BE2C (cell line): ENCODE results near the gene CFAP298.

ENCODE experiments used
- DNase-seq: peaks from one replicate; pipeline ENCODE4 v3.0.0-alpha.2; 2020
- H3K27me3 ChIP-seq: fragments of 250-450 bp; sonication (Bioruptor Pico); 2 replicates; pipeline ENCODE4 v1.5.1; 2020; ENCODE audit warnings: mild to moderate bottlenecking
- H3K36me3 ChIP-seq: fragments of 250-450 bp; sonication (Bioruptor Pico); 2 replicates; pipeline ENCODE4 v1.5.1; 2020; ENCODE audit warnings: mild to moderate bottlenecking
- H3K4me1 ChIP-seq: fragments of 250-450 bp; sonication (Bioruptor Pico); 2 replicates; pipeline ENCODE4 v1.5.1; 2020
- H3K4me3 ChIP-seq: 2 replicates; pipeline ENCODE4 v1.5.1; 2011; ENCODE audit warnings: low read depth, low read length
- H3K9me3 ChIP-seq: fragments of 250-450 bp; sonication (Bioruptor Pico); 2 replicates; pipeline ENCODE4 v1.5.1; 2020
- TF ChIP-seq, protein P1 (sequence below): IDR thresholded peaks from 2 replicates; pipeline ENCODE4 v1.5.1; 2012; ENCODE audit warnings: mild to moderate bottlenecking, low read depth, low read length

CFAP298 gene

DNA sequence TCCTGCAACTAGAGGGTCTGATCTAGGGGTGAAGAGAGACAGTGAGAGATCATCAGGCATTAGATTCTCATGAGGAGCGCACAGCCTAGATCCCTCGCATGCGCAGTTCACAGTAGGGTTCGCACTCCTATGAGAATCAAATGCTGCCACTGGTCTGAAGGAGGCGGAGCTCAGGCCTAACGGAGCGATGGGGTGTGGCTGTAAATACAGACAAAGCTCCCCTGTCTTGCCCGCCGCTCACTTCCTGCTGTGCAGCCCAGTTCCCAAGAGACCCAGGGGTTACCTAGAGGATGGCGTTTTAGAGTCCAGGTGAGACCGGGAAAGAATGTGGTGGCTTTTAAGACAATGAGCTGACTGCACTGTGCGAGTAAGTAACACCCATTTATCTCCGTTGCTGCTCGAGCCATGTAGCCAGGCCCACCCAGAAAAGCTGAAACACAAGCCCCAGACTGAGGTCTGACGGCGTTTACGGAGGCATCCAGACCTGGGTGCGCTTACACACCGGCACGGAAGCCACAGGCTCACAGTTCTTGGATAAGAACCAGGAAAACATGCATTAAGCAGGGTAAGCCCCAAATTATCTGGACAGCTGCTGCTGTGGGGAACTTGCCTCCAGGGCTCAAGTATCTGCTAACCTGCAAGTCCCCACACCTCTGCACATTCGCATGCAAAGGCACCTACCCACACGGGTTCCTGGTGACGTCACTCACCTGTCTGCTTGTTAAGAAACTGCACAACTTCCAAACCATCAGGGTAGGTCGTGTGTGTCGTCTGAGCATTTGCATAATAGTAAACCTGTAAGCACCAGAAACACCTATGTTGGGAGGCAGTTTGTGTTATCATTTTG is 39.4 kb downstream of the CFAP298 start:
- Histone ChIP-seq H3K27me3 (peaks cover 30% of the 10 kb centered on the region), H3K36me3 (no peaks in the 10 kb centered on the region), H3K4me1 (peaks cover 3% of the 10 kb centered on the region; the same call in 1 of the 2 replicates), H3K9me3 (no peaks in the 10 kb centered on the region), H3K4me3 (0 out of 2 replicates have a peak overlapping the region, but pooled peaks have one; percentile 6)
- peak; percentile 37 for DNase-seq
- TF ChIP-seq, protein P1, sequence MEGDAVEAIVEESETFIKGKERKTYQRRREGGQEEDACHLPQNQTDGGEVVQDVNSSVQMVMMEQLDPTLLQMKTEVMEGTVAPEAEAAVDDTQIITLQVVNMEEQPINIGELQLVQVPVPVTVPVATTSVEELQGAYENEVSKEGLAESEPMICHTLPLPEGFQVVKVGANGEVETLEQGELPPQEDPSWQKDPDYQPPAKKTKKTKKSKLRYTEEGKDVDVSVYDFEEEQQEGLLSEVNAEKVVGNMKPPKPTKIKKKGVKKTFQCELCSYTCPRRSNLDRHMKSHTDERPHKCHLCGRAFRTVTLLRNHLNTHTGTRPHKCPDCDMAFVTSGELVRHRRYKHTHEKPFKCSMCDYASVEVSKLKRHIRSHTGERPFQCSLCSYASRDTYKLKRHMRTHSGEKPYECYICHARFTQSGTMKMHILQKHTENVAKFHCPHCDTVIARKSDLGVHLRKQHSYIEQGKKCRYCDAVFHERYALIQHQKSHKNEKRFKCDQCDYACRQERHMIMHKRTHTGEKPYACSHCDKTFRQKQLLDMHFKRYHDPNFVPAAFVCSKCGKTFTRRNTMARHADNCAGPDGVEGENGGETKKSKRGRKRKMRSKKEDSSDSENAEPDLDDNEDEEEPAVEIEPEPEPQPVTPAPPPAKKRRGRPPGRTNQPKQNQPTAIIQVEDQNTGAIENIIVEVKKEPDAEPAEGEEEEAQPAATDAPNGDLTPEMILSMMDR: no peak

DNA sequence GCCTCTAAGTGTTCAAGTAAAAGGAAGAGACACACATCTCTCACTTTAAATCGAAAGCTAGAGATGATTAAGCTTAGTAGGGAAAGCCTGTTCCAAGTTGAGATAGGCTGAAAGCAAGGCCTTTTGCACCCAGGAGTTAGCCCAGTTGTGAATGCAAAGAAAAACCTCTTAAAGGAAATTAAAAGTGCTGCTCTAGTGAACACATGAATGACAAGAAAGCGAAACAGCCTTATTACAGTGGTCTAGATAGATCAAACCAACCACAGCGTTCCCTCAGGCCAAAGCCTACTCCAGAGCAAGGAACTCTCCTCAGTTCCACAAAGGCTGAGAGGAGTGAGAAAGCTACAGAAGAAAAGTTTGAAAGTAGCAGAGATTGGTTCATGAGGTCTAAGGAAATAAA is 41.7 kb downstream of the CFAP298 start:
- Histone ChIP-seq H3K9me3 (no peaks in the 10 kb centered on the region), H3K36me3 (no peaks in the 10 kb centered on the region), H3K27me3 (peaks cover 28% of the 10 kb centered on the region), H3K4me3 (no peak overlapping the region), H3K4me1 (peaks cover 3% of the 10 kb centered on the region; the same call in 1 of the 2 replicates)
- no peak for DNase-seq
- TF ChIP-seq, protein P1: no peak

DNA sequence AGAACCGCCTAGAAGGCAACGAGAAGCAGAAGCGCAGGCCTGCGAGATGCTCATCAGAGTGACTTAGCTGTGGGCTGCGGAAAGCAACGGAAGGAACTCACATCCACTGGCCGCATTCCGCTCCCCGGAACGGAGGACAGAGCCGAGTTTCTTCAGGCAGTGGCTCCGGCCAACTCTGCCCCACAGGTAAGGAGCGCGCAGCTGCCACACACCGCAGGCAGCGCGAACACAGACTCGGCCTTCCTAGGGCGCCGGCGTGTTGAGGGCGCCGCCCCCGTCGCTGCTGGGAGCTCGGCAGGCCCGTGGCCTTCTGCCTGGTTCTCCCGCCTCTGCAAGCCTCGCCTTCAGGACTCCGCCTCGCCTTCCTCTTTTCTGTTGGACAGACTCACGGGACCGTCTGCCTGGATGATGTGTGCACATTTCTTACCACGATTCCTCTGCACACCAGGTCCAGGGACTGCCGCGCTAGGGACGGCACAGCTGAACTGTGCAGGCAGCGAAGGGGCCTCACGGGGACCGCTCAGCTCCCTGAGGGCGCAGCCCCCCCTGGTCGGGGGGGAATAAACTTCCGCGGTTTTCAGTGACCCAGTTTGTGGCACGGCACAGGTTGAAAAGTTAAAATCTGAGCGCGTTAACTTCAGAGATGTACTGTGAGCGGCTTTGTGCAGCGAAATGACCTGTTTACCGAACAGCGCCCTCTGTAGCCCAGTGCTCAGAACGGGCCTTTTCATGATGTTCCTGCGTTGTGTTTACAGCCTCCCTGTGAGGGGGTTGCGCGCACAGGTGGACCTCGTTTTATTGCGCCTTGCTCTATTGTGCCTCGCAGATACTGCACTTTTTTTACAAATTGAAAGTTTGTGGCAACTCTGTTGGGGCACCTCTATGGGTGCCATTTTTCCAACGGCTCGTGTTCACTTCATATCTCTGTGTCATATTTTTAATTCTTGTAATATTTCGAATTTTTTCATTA is 42.6 kb downstream of the CFAP298 start:
- H3K4me1 ChIP-seq: peaks cover 3% of the 10 kb centered on the region; the same call in 1 of the 2 replicates
- H3K27me3 ChIP-seq: peaks cover 21% of the 10 kb centered on the region
- TF ChIP-seq, protein P1: peak; percentile 91
- H3K36me3 ChIP-seq: no peaks in the 10 kb centered on the region
- H3K9me3 ChIP-seq: no peaks in the 10 kb centered on the region
- H3K4me3 ChIP-seq: peak overlapping the region; percentile 88
- peak; percentile 77 for DNase-seq

GRCh38 chr21:32567626-32568025 is 44.6 kb downstream of the CFAP298 start:
- DNase-seq: no peak
- H3K36me3 ChIP-seq: no peaks in the 10 kb centered on the region
- H3K4me1 ChIP-seq: peaks cover 3% of the 10 kb centered on the region; the same call in 1 of the 2 replicates
- TF ChIP-seq, protein P1: no peak
- H3K4me3 ChIP-seq: no peak overlapping the region
- H3K27me3 ChIP-seq: peaks cover 2% of the 10 kb centered on the region
- no peaks in the 10 kb centered on the region for H3K9me3 ChIP-seq

- peaks cover 3% of the 10 kb centered on the region; the same call in 1 of the 2 replicates for H3K4me1 ChIP-seq
- TF ChIP-seq, protein P1: no peak
- H3K4me3 ChIP-seq: no peak overlapping the region
- H3K9me3 ChIP-seq: no peaks in the 10 kb centered on the region
- H3K27me3 ChIP-seq: no peaks in the 10 kb centered on the region
- H3K36me3 ChIP-seq: no peaks in the 10 kb centered on the region
- DNase-seq: no peak
These were observed 45.3 kb downstream of the CFAP298 start for GRCh38 chr21:32566741-32567389.
